GM19025 (cell line): ENCODE data around the gene SLC35D2.

Experiments used
- ATAC-seq: cut with Tn5 transposase; IDR thresholded peaks from one replicate; pipeline ENCODE4 v1.9.1; 2021; ENCODE audit warnings: mild to moderate bottlenecking, low read depth, moderate library complexity; ENCODE audit not compliant: unreplicated experiment

The SLC35D2 gene

DNA sequence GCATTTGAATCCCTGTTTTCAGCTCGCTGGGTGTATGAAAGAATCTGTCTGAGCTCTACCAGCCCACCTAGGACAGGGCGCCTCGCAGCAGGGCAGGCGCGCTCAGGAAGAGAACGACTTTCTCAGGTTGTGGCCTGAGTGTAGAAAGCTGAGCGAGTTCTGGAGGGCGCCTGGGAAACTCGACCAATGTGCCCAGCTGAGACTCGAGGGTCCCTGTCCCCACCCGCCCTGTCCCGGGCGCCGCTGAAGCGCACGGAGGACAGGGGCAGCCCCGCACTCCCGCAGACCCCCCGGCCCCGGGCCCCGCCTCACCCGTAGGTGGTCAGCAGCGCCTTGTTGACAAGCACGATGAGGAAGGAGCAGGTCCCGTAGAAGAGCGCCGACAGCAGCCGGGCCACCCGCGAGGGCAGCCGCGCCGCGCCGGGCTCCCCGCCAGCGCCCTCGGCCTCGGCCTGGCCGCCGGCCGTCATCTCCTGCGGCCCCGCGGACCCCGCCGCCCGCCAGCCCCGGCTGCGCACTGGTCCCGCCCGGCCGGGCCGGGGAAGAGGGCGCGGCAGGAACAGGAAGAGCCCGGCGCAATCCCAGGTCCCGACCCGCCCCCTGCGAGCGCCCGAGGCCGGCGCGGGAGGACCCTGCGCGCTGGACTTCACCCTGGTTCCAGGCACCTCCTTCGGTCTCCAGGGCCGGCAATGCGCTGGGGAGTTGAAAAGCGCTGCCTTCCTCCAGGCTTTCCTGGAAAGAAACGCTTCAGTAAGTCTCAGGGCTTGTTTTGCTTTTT is at the start of gene SLC35D2:
Gene SLC35D2 (minus strand): TSS at position 547 of the 778 bp plus-strand sequence. CDS start 77 bp downstream, at position 470.
- no peak for ATAC-seq

- no peak for ATAC-seq
These were observed 46.9 kb upstream of the SLC35D2 start for GRCh38 chr9:96430377-96430776.

GRCh38 chr9:96429732-96430131 is 46.2 kb upstream of the SLC35D2 start:
- no peak for ATAC-seq

DNA sequence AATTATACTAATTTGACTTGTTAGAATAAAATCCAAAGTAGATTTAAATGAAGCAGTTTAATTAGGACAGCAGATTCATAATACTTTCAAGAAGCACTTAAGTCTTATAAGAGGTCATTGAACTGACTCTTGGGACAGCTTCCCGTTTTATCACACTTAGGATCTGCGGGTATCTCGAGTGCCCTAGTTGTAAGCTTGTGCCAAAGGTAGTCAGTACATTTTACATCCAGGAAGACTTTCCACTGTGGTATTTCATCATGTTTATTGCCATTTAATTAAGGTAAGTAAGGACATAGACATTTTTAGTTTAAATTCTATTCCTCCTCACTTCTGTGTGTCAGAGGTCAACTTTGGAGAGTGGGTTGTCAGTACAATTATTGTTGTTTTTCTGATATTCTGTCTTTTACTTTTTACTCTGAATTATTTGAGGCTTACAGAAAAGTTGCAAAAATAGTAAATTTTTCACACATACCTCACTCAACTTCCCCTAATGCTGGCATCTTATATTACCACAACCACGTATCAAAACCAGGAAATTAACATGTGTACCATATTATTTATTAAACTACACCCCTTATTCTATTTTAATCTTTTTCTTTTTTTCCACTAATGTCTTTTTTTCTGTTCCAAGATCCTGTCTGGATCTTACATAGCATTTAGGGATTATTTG is 42.1 kb upstream of the SLC35D2 start:
- ATAC-seq: no peak

- ATAC-seq: no peak
These were observed 40.5 kb upstream of the SLC35D2 start for GRCh38 chr9:96423985-96424336.

- ATAC-seq: no peak
These were observed 39.9 kb upstream of the SLC35D2 start for GRCh38 chr9:96423322-96423984.

GRCh38 chr9:96420468-96421219 is 37.1 kb upstream of the SLC35D2 start:
- ATAC-seq: no peak

DNA sequence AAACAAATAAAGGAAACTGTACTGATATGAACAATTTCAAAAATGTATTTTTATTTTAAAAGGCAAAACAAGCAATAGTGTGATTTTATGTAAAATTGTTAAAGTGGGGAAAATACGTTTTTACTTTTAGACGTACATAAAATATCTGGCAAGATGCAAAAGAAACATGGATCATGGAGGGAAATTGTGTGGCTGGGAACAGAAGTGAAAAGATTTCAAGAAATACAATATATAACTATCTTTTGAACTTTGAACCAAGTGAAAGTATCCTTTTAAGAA is 36.1 kb upstream of the SLC35D2 start:
- ATAC-seq: no peak

GRCh38 chr9:96418920-96419690 is 35.6 kb upstream of the SLC35D2 start:
- peak; percentile 32 for ATAC-seq

DNA sequence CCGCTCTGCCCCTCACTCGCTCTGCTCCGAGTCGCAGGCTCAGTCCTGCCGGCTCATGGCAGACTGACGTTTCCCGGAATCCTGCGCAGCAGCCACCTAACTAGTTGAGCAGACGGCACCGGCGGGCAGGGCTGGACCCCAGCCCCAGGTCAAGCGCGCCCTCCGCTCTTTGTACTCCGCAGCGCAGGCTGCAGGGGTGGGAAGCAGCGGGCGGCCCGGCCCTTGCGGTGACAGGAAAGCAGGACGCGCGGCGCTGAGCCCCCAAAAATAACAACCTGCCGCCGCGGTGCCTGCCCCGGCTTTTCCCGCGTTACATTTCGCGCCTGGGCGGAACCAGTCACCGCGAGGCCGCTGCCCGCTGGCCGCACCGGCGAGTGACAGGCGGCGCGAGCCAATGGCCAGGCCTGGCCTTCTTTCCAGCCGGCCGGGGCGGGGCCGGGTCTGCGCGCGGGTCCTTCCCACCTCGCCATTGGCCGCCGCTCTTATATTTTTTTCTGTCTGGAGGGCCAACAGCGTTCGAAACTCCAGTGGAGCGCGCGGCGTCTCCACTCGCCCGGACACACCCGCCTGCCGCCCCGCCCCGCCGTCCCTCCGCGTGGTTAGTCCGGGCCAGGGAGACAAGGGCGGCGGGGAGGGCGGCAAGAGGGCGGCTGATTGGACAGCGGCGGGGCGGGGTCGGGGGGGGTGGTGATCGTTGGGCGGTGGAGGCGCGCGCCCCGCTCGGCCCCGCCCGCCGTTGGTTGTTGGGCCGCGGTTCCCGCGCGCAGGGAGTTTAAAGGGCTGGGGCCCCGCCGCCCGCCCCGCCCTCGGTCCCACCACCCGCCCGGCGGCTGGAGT is 34.8 kb upstream of the SLC35D2 start, which contains the start of gene ZNF367:
Gene ZNF367 (minus strand): TSS at position 288 of the 837 bp plus-strand sequence. CDS start 338 bp downstream, outside the sequence.
- ATAC-seq: peak; percentile 63

- no peak for ATAC-seq
These were observed 34.2 kb upstream of the SLC35D2 start for GRCh38 chr9:96417661-96418082.

GRCh38 chr9:96417051-96417586 is 33.6 kb upstream of the SLC35D2 start:
- peak; percentile 12 for ATAC-seq

DNA sequence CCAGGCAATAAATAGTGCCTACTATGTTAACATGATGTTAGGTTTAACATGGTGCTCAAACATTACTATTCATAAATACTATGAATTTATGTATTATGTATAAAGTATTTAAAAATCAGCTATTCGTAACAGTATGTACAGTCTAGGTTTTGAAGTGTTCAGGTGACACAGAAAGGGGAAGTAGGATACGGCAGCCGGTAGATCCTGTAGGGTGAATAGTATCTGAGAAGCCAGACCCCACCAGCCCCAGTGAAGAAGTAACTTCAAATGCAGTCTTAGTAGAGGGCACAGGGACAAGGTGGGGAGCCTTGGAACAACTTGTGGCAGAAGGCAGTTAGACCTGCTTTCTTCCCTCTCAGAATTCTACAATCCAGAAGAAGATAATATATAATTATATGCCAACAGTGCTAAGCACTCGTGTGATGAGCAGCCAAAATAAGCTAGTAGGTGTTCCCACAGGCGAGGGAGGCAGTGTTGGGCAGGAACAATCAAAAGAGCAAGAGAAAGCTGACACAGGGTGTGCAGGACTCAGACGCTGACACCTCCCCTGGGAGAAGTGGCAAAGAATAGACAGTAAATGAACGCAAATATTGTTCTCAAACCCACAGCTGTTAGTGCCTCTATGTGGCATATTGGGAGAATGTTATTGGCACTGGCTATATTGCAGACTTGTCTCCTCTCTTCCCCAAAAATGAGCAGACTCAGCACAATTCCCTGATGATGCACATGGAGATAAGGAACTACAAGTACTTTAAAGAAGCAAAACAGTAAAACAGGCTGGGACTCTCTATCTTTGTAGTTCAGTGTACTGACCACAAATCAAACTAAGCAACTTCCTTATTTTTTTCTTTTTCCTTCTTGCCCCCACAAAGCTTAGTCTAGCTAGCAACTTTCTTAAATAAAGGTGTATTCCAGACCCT is 30.1 kb upstream of the SLC35D2 start:
- ATAC-seq: no peak

GRCh38 chr9:96412174-96412913 is 28.8 kb upstream of the SLC35D2 start:
- no peak for ATAC-seq

DNA sequence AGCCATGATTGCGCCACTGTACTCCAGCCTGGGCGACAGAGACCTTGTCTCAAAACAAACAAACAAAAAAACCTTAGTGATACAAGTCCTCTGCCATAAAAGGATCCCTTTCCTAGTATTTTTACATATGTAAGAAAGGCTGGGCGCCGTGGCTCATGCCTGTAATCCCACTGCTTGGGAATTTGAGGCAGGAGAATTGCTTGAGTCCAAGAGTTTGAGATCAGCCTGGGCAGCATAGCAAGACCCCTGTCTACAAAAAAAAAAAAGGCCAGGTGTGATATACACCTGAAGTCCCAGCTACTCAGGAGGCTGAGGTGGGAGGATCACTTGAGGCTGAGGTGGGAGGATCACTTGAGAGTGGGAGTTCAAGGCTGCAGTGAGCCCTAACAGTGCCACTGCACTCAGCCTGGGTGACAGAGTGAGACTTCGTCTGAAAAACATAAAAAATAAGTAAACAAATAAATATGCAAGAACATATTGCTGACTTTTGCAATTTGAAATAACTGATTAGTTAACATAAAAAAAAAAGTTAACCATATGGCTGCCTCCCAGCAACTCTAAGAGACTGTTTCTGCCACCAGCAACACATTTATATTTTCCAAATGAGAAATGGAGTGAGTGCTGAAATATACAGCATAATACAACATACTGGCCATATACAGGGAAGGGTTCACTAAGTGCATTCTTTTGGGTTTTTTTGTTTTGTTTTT is 27.8 kb upstream of the SLC35D2 start:
- no peak for ATAC-seq

- ATAC-seq: no peak
These were observed 25.1 kb upstream of the SLC35D2 start for GRCh38 chr9:96408409-96409280.
